Neural progenitor cell (in vitro differentiated cells): ENCODE data around the gene CYB5D1.

Source experiments
- CTCF ChIP-seq: fragments of 200-600 bp; sonication (generic); IDR thresholded peaks from 2 replicates; pipeline ENCODE4 v1.5.1; 2017; ENCODE audit warnings: antibody characterized with exemption, mild to moderate bottlenecking
- EZH2 ChIP-seq: fragments of 200-600 bp; sonication (generic); IDR thresholded peaks from 2 replicates; pipeline ENCODE4 v1.6.1; 2017; ENCODE audit warnings: antibody characterized with exemption, mild to moderate bottlenecking, moderate library complexity

GRCh38 chr17:7873051-7873450 lies 15.2 kb downstream of the CYB5D1 start:
- TF ChIP-seq EZH2 (no peak), CTCF (no peak)
